ENCODE measurements around the gene GIN1. TPM values are rescaled to one million over a fixed set of nuclear protein-coding genes. Genes with fewer than 3 reads are reported as not detected.

Gene GIN1
- total RNA-seq, 1 experiment from 2014 or later = 7.9 TPM

- ChIA-PET CTCF (no interaction called here), POLR2A (ENCODE audit: unreplicated experiment) (no interaction called here)
- H3K27me3 ChIP-seq (ENCODE audit: insufficient read depth, low read depth) = no peaks in the 10 kb centered on the region
- no peaks in the 10 kb centered on the region; the same call in 1 of the 2 replicates for H3F3A ChIP-seq (ENCODE audit: insufficient read depth, low read depth)
- H3K4me2 ChIP-seq = no peak overlapping the region
- no peaks in the 10 kb centered on the region for H4K20me1 ChIP-seq (ENCODE audit: insufficient read depth)
- peaks cover 9% of the 10 kb centered on the region; the same call in 1 of the 2 replicates for H3K79me2 ChIP-seq (ENCODE audit: low read depth)
- H3K27ac ChIP-seq = no peak overlapping the region
- no peaks in the 10 kb centered on the region for H3K36me3 ChIP-seq (ENCODE audit: low read depth)
- no peak for DNase-seq
- no peaks in the 10 kb centered on the region for H3K9me2 ChIP-seq (ENCODE audit: insufficient read depth)
- no peak overlapping the region for H3K4me3 ChIP-seq
- intact Hi-C loops (cut with micrococcal nuclease; ENCODE audit: unreplicated experiment) = no loop called here
- H3K4me1 ChIP-seq (replicated peaks; ENCODE audit: insufficient read depth) = no peaks in the 10 kb centered on the region
- TF ChIP-seq CTCF (conservative IDR thresholded peaks at IDR 0.05) (no peak), EZH2 (IDR thresholded peaks at IDR 0.05; ENCODE audit: low read depth) (no peak)
- no TSS peak for BruUV-seq (replicated peaks)
- no peak overlapping the region for H2AFZ ChIP-seq
- no peaks in the 10 kb centered on the region for H3K9me3 ChIP-seq (ENCODE audit: insufficient read depth, low read depth)
Observed at GRCh38 chr5:103127292-103127817, 7.4 kb upstream of the GIN1 start.

- BruUV-seq (replicated peaks) = no TSS peak
- H3K9me2 ChIP-seq (ENCODE audit: insufficient read depth) = no peaks in the 10 kb centered on the region
- peaks cover 8% of the 10 kb centered on the region for H3K4me1 ChIP-seq (replicated peaks; ENCODE audit: insufficient read depth)
- H3F3A ChIP-seq (ENCODE audit: insufficient read depth, low read depth) = no peaks in the 10 kb centered on the region; the same call in 1 of the 2 replicates
- H4K20me1 ChIP-seq (ENCODE audit: insufficient read depth) = no peaks in the 10 kb centered on the region
- no peaks in the 10 kb centered on the region for H3K9me3 ChIP-seq (ENCODE audit: insufficient read depth, low read depth)
- H3K36me3 ChIP-seq (ENCODE audit: low read depth) = no peaks in the 10 kb centered on the region
- POLR2A ChIA-PET (ENCODE audit: unreplicated experiment) = no interaction called here
- intact Hi-C loops (cut with micrococcal nuclease; ENCODE audit: unreplicated experiment) = no loop called here
- no peak for TF ChIP-seq EZH2 (IDR thresholded peaks at IDR 0.05; ENCODE audit: low read depth)
- TF ChIP-seq CTCF (conservative IDR thresholded peaks at IDR 0.05) = no peak
- H2AFZ ChIP-seq = no peak overlapping the region
- no peak overlapping the region for H3K4me3 ChIP-seq
- CTCF ChIA-PET = interaction anchor here (0.6 kb wide), 1 partner anchor 58 kb away, joined by 3 read pairs; no protein-coding TSS in a partner anchor
- DNase-seq = no peak
- H3K27ac ChIP-seq = no peak overlapping the region
- H3K4me2 ChIP-seq = no peak overlapping the region
- H3K27me3 ChIP-seq (ENCODE audit: insufficient read depth, low read depth) = no peaks in the 10 kb centered on the region
- H3K79me2 ChIP-seq (ENCODE audit: low read depth) = peaks cover 17% of the 10 kb centered on the region
Observed at GRCh38 chr5:103126557-103126956, 6.6 kb upstream of the GIN1 start.

GRCh38 chr5:103122242-103122641 lies 2.3 kb upstream of the GIN1 start:
- Histone ChIP-seq H3K79me2 (ENCODE audit: low read depth) (peaks cover 52% of the 10 kb centered on the region), H2AFZ (no peak overlapping the region), H3K4me3 (peak overlapping the region; percentile 77; the same call in 1 of the 2 replicates), H3K4me1 (replicated peaks; ENCODE audit: insufficient read depth) (peaks cover 27% of the 10 kb centered on the region), H3K36me3 (ENCODE audit: low read depth) (no peaks in the 10 kb centered on the region), H4K20me1 (ENCODE audit: insufficient read depth) (no peaks in the 10 kb centered on the region), H3F3A (ENCODE audit: insufficient read depth, low read depth) (peaks cover 10% of the 10 kb centered on the region), H3K9me2 (ENCODE audit: insufficient read depth) (no peaks in the 10 kb centered on the region), H3K27ac (no peak overlapping the region), H3K4me2 (peak overlapping the region; percentile 85; the same call in 1 of the 2 replicates), H3K27me3 (ENCODE audit: insufficient read depth, low read depth) (no peaks in the 10 kb centered on the region), H3K9me3 (ENCODE audit: insufficient read depth, low read depth) (no peaks in the 10 kb centered on the region)
- TF ChIP-seq EZH2 (IDR thresholded peaks at IDR 0.05; ENCODE audit: low read depth) (no peak), CTCF (conservative IDR thresholded peaks at IDR 0.05) (no peak)
- POLR2A ChIA-PET (ENCODE audit: unreplicated experiment) = no interaction called here
- no TSS peak for BruUV-seq (replicated peaks)
- no peak for DNase-seq
- CTCF ChIA-PET = no interaction called here
- intact Hi-C loops (cut with micrococcal nuclease; ENCODE audit: unreplicated experiment) = no loop called here

Data from PC-9 (cell line).